ENCODE data around the gene MCM9.
"Not testable (repeated sequence)": the region's sequence is repeated elsewhere in the genome, so short reads cannot be mapped to it uniquely, and the experiment has no call there.

Gene MCM9

GRCh38 chr6:118800394-118801071 lies 134.4 kb downstream of the MCM9 start:
- H3K4me1 ChIP-seq (ENCODE audit: control insufficient read depth, insufficient read depth, low read length) = peaks cover 10% of the 10 kb centered on the region
- no peaks in the 10 kb centered on the region for H3K9me3 ChIP-seq (ENCODE audit: control insufficient read depth, low read length)
- no peak overlapping the region for H3K9ac ChIP-seq (ENCODE audit: low read length)
- H3K36me3 ChIP-seq (ENCODE audit: control insufficient read depth, insufficient read depth, low read length) = no peaks in the 10 kb centered on the region
- H3K27me3 ChIP-seq (ENCODE audit: control insufficient read depth, insufficient read depth, low read length) = no peaks in the 10 kb centered on the region
- no peak overlapping the region for H3K4me3 ChIP-seq (ENCODE audit: low read length)

DNA sequence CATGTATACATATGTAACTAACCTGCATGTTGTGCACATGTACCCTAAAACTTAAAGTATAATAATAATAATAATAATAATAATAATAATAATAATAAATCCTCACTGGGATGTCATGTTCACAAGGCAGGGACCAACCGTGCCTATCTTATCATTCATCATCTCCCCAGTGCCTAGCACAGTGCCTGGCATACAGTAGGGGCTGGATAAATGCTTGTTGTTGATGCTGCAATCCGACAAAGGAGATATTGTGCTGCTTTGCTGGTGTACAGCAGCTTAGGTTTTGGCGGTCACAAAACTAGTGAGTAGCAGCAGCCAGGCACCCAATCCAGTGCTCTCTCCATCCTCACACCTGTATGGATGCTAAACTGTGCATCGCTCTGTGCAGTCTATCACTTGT lies 135.1 kb downstream of the MCM9 start:
- Histone ChIP-seq H3K4me1 (ENCODE audit: control insufficient read depth, insufficient read depth, low read length) (peaks cover 10% of the 10 kb centered on the region), H3K9me3 (ENCODE audit: control insufficient read depth, low read length) (no peaks in the 10 kb centered on the region), H3K36me3 (ENCODE audit: control insufficient read depth, insufficient read depth, low read length) (no peaks in the 10 kb centered on the region), H3K27me3 (ENCODE audit: control insufficient read depth, insufficient read depth, low read length) (no peaks in the 10 kb centered on the region), H3K9ac (ENCODE audit: low read length) (no peak overlapping the region), H3K4me3 (ENCODE audit: low read length) (no peak overlapping the region)

DNA sequence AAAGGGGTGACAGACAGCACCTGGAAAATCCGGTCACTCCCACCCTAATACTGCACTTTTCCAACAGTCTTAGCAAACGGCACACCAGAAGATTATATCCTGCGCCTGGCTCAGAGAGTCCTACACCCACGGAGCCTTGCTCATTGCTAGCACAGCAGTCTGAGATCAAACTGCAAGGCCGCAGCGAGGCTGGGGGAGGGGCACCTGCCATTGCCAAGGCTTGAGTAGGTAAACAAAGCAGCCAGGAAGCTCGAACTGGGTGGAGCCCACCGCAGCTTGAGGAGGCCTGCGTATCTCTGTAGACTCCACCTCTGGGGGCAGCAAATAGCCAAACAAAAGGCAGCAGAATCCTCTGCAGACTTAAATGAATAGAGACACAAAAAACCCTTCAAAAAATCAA lies 138.4 kb downstream of the MCM9 start:
- H3K36me3 ChIP-seq (ENCODE audit: control insufficient read depth, insufficient read depth, low read length); H3K27me3 ChIP-seq (ENCODE audit: control insufficient read depth, insufficient read depth, low read length); H3K9ac ChIP-seq (ENCODE audit: low read length); H3K9me3 ChIP-seq (ENCODE audit: control insufficient read depth, low read length); H3K4me1 ChIP-seq (ENCODE audit: control insufficient read depth, insufficient read depth, low read length); H3K4me3 ChIP-seq (ENCODE audit: low read length): not testable (repeated sequence)

- Histone ChIP-seq H3K36me3 (ENCODE audit: control insufficient read depth, insufficient read depth, low read length) (no peaks in the 10 kb centered on the region), H3K4me3 (ENCODE audit: low read length) (no peak overlapping the region), H3K9me3 (ENCODE audit: control insufficient read depth, low read length) (no peaks in the 10 kb centered on the region), H3K4me1 (ENCODE audit: control insufficient read depth, insufficient read depth, low read length) (peaks cover 10% of the 10 kb centered on the region), H3K9ac (ENCODE audit: low read length) (no peak overlapping the region), H3K27me3 (ENCODE audit: control insufficient read depth, insufficient read depth, low read length) (no peaks in the 10 kb centered on the region)
These were observed 143.5 kb downstream of the MCM9 start for GRCh38 chr6:118791499-118791898.

- Histone ChIP-seq H3K27me3 (ENCODE audit: control insufficient read depth, insufficient read depth, low read length) (no peaks in the 10 kb centered on the region), H3K9ac (ENCODE audit: low read length) (no peak overlapping the region), H3K4me3 (ENCODE audit: low read length) (no peak overlapping the region), H3K9me3 (ENCODE audit: control insufficient read depth, low read length) (no peaks in the 10 kb centered on the region), H3K36me3 (ENCODE audit: control insufficient read depth, insufficient read depth, low read length) (no peaks in the 10 kb centered on the region), H3K4me1 (ENCODE audit: control insufficient read depth, insufficient read depth, low read length) (peaks cover 10% of the 10 kb centered on the region)
These were observed 145.0 kb downstream of the MCM9 start for GRCh38 chr6:118789954-118790353.

DNA sequence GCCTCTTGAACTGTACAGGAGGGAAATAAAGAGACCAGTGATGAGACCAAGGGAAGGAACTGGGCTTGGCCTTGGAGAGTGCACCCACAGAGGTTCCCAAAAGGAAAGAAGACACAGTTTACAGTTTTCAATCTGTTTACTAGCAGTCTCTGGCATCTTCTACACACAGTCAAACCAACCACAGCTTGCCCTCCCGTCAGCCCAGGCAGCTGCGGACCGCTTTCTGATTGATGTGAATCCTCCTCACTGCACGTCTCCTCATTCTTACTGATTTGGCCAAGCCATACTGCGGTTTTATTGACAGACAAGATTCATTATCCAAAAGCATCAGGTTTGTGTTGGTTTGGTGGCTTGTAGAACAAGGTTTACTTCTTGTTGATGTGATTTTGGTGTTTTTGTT lies 145.5 kb downstream of the MCM9 start:
- peaks cover 10% of the 10 kb centered on the region for H3K4me1 ChIP-seq (ENCODE audit: control insufficient read depth, insufficient read depth, low read length)
- H3K36me3 ChIP-seq (ENCODE audit: control insufficient read depth, insufficient read depth, low read length) = no peaks in the 10 kb centered on the region
- H3K4me3 ChIP-seq (ENCODE audit: low read length) = no peak overlapping the region
- H3K27me3 ChIP-seq (ENCODE audit: control insufficient read depth, insufficient read depth, low read length) = no peaks in the 10 kb centered on the region
- H3K9ac ChIP-seq (ENCODE audit: low read length) = no peak overlapping the region
- H3K9me3 ChIP-seq (ENCODE audit: control insufficient read depth, low read length) = no peaks in the 10 kb centered on the region

GRCh38 chr6:118788702-118789101 lies 146.3 kb downstream of the MCM9 start:
- Histone ChIP-seq H3K9ac (ENCODE audit: low read length) (no peak overlapping the region), H3K36me3 (ENCODE audit: control insufficient read depth, insufficient read depth, low read length) (no peaks in the 10 kb centered on the region), H3K9me3 (ENCODE audit: control insufficient read depth, low read length) (no peaks in the 10 kb centered on the region), H3K4me3 (ENCODE audit: low read length) (no peak overlapping the region), H3K27me3 (ENCODE audit: control insufficient read depth, insufficient read depth, low read length) (no peaks in the 10 kb centered on the region), H3K4me1 (ENCODE audit: control insufficient read depth, insufficient read depth, low read length) (peaks cover 10% of the 10 kb centered on the region)

DNA sequence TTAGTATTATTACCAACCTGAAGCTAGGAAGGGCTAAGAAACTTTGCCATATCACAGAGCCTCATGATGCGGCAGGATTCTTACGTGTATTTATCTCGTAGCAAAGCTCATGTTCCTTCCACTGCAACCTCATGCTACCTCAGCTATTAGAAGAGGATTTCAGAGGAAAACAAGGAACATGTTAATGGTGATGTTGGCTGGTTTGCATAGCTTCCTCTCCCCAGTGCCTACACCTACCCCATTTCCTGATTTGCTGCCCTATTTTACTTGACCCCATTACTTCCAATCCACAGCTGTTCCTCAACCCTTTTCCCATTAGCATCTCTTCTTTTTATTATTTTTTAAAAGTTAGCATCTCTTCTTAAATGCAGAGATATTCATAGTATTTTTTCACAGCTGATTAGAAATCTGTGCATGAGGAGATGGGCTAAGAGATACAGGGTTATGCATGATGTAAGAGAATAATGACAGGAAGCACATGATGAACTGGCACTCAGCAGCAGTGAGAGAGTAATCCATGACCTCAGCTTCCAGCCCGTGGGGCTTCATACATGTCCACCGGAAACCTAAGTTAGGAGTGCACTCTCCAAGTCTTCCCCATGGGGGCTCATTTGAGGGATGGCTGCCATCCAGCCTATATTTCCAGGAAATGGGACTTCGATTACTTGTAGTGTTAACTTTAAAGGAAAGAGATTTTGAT lies 147.1 kb downstream of the MCM9 start:
- Histone ChIP-seq H3K4me3 (ENCODE audit: low read length) (no peak overlapping the region), H3K4me1 (ENCODE audit: control insufficient read depth, insufficient read depth, low read length) (peaks cover 10% of the 10 kb centered on the region), H3K9me3 (ENCODE audit: control insufficient read depth, low read length) (no peaks in the 10 kb centered on the region), H3K9ac (ENCODE audit: low read length) (no peak overlapping the region), H3K36me3 (ENCODE audit: control insufficient read depth, insufficient read depth, low read length) (no peaks in the 10 kb centered on the region), H3K27me3 (ENCODE audit: control insufficient read depth, insufficient read depth, low read length) (no peaks in the 10 kb centered on the region)

GRCh38 chr6:118786596-118787453 lies 148.1 kb downstream of the MCM9 start:
- Histone ChIP-seq H3K9ac (ENCODE audit: low read length) (no peak overlapping the region), H3K9me3 (ENCODE audit: control insufficient read depth, low read length) (no peaks in the 10 kb centered on the region), H3K27me3 (ENCODE audit: control insufficient read depth, insufficient read depth, low read length) (no peaks in the 10 kb centered on the region), H3K4me1 (ENCODE audit: control insufficient read depth, insufficient read depth, low read length) (peaks cover 10% of the 10 kb centered on the region), H3K4me3 (ENCODE audit: low read length) (no peak overlapping the region), H3K36me3 (ENCODE audit: control insufficient read depth, insufficient read depth, low read length) (no peaks in the 10 kb centered on the region)

- H3K4me3 ChIP-seq (ENCODE audit: low read length) = no peak overlapping the region
- no peaks in the 10 kb centered on the region for H3K27me3 ChIP-seq (ENCODE audit: control insufficient read depth, insufficient read depth, low read length)
- H3K36me3 ChIP-seq (ENCODE audit: control insufficient read depth, insufficient read depth, low read length) = no peaks in the 10 kb centered on the region
- no peaks in the 10 kb centered on the region for H3K9me3 ChIP-seq (ENCODE audit: control insufficient read depth, low read length)
- H3K9ac ChIP-seq (ENCODE audit: low read length) = no peak overlapping the region
- peaks cover 10% of the 10 kb centered on the region for H3K4me1 ChIP-seq (ENCODE audit: control insufficient read depth, insufficient read depth, low read length)
These were observed 149.4 kb downstream of the MCM9 start for GRCh38 chr6:118785601-118786000.

DNA sequence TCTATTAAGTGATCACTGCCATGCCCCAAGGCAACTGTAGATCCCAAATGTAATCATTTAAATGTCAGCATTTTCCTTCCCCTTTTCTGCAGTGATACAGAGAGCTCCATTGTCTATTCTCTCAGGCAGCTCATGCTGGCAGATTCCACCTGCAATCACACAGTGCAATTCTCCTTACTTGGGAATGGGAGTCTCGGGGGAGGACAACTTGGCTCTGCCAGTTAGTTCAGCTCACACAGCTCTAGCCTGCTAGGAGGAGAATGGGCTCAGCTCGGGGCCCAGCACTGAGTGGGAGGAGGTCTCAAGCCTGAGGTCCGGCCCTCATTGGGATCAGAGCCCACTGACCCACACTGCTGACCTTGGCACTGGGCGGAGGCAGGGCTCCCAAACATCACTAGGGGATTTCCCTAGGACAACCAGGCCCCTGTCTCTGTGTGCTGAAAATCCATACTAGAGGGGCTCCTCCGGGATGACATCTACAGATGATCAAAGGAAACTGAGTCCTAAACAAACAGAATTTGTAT lies 150.3 kb downstream of the MCM9 start:
- no peaks in the 10 kb centered on the region for H3K36me3 ChIP-seq (ENCODE audit: control insufficient read depth, insufficient read depth, low read length)
- peaks cover 10% of the 10 kb centered on the region for H3K4me1 ChIP-seq (ENCODE audit: control insufficient read depth, insufficient read depth, low read length)
- H3K9me3 ChIP-seq (ENCODE audit: control insufficient read depth, low read length) = no peaks in the 10 kb centered on the region
- no peak overlapping the region for H3K9ac ChIP-seq (ENCODE audit: low read length)
- no peak overlapping the region for H3K4me3 ChIP-seq (ENCODE audit: low read length)
- no peaks in the 10 kb centered on the region for H3K27me3 ChIP-seq (ENCODE audit: control insufficient read depth, insufficient read depth, low read length)

Measured in mucosa of stomach (tissue), 1 donor.